Stimulated activated CD4-positive, alpha-beta T cell treated with anti-CD3 and anti-CD28 coated beads, Interleukin-4, amount 100 ng/mL, for 24 hours (primary cell): ENCODE measurements around the gene EHBP1L1.
A peak's percentile ranks its signal among the peaks of the same experiment; 100 is the strongest.

Source experiments
- DNase-seq: peaks from one replicate; pipeline ENCODE4 v3.0.0-alpha.2; 2020

Gene EHBP1L1

DNA sequence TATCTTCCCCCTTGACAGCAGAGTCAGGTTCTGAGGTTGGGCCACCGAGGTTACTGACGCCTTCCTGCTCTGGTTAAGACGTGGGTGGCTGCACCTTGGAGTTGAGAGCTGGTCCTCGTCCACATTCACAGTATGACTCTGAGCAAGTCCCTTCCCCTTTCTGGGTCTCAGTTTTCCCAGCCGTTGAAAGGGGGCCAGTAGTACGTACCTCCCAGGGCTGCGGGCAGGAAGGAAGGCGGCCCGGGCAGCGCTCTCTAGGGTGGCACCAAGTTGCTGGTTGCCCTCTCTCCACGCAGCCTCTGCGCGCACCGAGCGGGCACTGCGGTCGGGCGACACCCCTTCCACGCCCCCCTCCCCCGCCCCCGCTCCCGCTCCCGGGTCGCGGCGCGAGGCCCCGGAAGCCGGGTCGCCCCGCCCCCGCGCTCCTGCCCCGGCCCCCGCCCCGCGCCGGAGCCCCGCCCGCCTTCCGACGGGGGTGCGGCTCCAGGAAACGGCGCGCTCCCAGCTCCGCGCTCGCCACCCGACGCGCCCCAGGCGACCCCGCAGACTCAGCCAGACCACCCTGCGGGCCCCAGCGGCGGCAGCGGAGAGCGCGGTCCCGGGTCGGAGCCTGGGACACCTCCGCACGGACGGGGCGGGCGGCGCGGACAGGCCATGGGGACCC is at the start of gene EHBP1L1:
TSS of gene EHBP1L1 (plus strand) at position 486 of the 664 bp plus-strand sequence. CDS start 250 bp downstream, outside the sequence.
- DNase-seq = peak; percentile 68

- DNase-seq = no peak
Observed at GRCh38 chr11:65526744-65527143, 49.1 kb upstream of the EHBP1L1 start.

- no peak for DNase-seq
Observed at GRCh38 chr11:65528819-65529350, 47.0 kb upstream of the EHBP1L1 start.

GRCh38 chr11:65529475-65530156 is 46.2 kb upstream of the EHBP1L1 start:
- DNase-seq = no peak

DNA sequence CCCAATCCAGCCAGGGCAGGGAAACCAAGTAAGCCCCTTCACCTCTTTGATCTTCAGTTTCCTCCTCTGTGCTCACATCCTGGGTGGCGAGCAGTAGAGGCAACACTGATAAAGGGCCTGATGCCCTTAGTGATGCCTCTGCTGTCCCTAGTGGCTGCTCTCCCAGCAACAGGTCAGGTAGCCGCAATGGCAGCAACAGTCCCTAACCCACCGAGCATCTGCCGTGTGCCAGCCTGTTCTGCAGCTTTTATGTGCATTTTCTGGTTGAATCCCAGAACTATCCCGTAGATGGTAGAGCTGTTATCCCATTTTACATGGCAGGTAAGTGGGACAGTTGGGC is 45.7 kb upstream of the EHBP1L1 start:
- DNase-seq = no peak

GRCh38 chr11:65532388-65533064 is 43.3 kb upstream of the EHBP1L1 start:
- DNase-seq = no peak

DNA sequence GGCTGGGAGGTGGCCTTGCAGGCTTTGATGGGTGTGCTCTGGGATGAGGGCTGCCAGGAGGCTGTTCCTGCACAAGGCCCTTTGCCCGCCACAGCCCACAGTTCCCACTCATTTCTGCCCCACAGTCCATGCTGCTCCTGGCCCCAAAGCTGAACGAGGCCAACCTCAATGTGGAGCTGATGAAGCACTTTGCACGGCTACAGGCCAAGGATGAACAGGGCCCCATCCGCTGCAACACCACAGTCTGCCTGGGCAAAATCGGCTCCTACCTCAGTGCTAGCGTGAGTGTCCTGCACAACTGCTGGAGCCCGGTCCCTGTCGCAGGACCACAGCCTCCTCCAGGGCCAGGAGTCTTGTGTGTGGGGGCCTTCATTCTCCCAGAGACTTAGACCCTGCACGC is 40.8 kb upstream of the EHBP1L1 start:
- DNase-seq = no peak

DNA sequence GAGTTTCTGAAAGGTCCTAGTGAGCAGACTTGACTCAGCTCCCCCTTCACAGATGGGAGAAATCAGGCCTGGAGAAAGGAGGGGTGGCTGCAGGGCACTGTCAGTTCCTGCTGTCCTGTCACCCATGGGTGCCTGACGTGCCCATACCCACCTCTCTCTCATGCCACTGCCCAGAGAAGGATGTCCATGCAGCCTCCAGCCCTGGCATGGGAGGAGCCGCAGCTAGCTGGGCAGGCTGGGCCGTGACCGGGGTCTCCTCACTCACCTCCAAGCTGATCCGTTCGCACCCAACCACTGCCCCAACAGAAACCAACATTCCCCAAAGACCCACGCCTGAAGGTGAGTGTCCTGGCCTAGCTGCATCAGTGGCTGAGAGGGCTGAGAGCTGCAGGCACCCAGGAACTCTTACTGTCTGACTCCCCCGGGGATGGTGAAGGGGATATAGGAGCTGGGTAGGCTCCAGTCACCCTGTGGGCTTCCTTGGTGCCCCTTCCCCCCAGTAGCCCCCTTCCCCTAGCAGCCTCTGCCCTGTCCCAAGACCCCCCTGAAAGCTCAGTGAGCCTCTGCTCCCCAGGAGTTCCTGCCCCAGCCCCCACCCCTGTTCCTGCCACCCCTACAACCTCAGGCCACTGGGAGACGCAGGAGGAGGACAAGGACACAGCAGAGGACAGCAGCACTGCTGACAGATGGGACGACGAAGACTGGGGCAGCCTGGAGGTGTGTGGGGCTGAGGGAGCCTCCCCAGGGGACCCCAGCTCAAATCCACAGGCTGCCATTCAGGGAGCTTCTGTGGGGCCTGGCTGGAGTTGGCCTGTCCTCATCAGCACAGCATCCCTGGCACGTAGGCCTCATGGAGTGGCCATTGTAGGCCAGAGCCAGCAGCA is 39.2 kb upstream of the EHBP1L1 start:
- no peak for DNase-seq

- no peak for DNase-seq
Observed at GRCh38 chr11:65537296-65537597, 38.6 kb upstream of the EHBP1L1 start.

GRCh38 chr11:65537620-65538231 is 38.1 kb upstream of the EHBP1L1 start:
- DNase-seq = no peak

DNA sequence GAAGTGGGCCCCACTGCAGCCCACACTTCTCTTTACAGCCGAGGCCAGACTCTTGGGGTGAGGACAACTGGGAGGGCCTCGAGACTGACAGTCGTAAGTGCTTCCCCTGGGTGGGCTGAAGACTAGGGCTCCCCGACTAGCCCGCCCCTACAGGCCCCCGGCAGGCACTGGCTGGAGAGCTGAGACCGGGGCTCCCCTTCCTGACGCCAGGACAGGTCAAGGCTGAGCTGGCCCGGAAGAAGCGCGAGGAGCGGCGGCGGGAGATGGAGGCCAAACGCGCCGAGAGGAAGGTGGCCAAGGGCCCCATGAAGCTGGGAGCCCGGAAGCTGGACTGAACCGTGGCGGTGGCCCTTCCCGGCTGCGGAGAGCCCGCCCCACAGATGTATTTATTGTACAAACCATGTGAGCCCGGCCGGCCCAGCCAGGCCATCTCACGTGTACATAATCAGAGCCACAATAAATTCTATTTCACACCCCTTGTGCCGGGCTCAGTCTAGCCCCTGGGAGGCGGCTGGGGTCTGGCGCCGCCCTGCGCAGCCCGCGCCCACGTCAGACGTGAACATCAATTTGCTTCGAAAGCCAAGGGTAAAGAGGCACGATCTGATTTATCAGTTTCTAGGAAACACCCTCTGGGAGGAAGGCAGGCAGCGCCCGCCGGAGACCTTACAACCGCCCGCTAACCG is 37.5 kb upstream of the EHBP1L1 start:
- no peak for DNase-seq

GRCh38 chr11:65538915-65539743 is 36.7 kb upstream of the EHBP1L1 start:
- DNase-seq = no peak

DNA sequence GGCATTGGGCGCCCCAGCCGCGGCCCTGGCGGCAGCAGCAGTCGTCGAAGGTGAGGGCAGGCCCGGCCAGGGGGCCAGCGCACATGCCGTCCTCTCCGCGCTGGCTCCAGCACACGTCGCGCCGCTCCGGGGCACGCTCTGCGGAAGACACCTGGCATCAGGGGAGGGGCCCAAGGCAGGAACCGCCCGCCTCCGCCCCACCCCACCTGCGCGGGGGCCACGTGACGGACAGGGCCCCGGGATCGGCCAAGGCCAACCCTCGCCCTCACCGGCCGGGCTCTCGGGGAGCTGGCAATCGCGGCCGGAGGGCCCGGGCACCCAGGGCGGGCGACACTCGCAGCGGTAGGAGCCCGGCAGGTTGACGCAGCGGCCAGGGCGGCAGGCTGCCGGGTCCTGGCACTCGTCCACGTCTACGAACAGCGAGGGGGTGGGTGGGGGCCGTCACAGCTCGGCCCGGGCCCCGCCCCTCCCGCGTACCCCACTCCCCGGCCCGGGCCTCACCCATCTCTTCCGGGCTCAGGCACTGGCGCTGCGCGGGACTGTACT is 36.0 kb upstream of the EHBP1L1 start:
- DNase-seq = no peak

- DNase-seq = peak; percentile 90
Observed at GRCh38 chr11:65540290-65541092, 35.4 kb upstream of the EHBP1L1 start.

DNA sequence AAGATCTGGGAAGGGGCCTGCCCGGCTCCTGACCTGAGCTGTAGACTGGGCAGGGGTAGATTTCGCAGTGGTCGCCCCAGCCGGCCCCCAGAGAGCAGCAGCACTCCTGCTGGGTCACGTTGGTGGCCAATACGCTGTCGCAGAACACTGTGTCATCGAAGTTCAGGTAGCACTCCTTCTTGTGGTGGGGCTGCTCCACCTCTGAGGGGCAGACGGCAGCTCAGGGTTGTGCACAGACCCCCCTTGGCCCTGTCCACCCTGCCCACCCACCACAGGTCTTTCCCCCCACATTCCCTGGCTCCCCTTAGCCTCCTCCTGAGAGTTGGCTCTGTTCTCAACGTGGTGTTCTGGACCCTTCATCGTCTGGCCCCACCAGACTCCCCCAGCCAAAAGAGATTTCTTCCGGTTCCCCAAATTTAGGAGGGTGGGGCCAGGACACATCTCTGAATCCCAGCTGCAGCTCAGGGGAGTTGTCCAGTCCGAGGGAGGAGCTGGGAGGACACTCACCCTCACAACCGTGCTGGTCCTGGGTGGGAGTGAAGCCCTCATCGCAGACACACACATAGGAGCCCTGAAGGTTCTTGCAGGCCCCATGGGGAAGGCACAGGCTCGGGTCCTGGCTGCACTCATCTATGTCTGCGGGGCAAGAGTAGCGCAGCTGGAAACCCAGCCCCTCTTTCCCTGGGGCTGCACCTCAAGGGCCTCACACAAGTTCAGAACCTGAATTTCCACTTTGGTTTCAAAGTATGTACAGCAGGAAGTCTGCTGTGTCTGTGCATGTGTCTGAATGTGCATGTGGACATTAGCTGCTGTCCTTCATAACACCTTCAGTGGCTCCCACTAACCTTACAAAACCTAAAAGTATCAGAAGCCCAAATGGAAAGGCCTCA is 34.5 kb upstream of the EHBP1L1 start:
- no peak for DNase-seq

DNA sequence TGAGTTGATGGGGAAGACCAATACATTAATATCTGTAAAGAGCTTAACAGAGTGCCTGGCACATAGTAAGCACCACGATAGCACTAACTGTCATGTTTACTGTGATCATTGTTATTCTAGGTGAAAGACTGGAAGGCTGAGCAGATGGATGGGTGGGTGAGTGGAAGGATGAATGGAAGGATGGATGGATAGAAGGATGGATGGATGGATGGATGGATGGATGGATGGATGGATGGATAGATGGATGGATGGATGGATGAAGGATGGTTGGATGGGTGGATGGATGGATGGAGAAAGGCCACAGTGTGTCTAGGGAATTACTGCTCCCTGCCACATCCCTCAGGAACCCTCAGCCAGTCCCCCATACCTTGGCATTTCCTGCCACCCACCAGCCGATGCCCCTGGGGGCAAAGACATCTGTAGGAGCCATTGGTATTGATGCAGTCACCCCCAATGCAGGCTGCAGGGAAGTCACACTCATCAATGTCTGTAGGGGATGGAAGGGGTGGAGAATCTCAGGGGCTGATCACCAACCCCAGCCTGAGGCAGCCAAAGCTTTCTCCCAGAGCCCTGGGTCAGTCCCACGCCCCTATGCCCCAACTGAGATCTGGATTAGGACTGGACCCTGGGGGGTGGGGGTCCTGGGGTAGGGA is 33.0 kb upstream of the EHBP1L1 start:
- no peak for DNase-seq

DNA sequence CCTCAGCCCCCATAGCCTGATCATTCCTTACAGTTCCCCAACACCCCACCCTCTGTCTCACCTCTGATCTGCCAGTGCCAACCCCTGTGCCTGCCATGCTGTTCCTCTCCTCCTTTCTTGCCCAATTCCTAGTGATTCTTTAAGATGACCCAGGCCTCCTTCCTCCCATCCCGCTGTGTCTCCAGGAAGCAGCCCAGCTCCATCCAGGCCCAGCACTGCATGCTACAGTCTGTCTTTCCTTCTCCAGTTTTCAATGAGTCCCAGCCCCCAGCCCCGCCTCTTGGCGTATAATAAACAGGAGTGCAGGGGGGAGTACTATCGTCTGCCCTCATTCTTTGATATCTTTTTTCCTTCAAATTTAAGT is 30.0 kb upstream of the EHBP1L1 start:
- DNase-seq = no peak

GRCh38 chr11:65546217-65546958 is 29.5 kb upstream of the EHBP1L1 start:
- peak; percentile 97 for DNase-seq
